Measurements from ENCODE around the gene MORC1.

MORC1 gene

DNA sequence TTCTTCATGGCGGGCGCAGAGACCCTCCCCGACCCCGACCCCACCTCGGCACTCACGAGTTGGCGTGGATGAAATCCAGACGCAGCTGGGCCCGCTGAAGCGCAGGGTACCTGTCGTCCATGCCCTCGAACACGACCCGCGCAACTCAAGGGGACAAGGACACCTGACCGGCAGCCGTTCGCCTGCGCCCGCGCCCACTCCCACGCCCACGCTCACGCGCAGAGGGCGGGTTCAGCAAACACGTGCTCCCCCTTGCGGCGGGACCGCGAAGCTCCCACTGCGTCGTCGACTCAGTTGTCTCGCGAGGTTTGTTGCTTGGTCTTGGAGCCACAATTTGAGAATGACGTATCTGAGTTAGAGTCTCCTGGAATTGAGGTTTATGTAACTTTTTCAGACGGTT is at the start of gene MORC1:
MORC1 (minus strand) TSS at position 196 of the 400 bp plus-strand sequence; CDS start at position 121, 75 bp downstream.
- no peak for DNase-seq (ENCODE audit: low spot score)
- CTCF ChIA-PET: no interaction called here

DNA sequence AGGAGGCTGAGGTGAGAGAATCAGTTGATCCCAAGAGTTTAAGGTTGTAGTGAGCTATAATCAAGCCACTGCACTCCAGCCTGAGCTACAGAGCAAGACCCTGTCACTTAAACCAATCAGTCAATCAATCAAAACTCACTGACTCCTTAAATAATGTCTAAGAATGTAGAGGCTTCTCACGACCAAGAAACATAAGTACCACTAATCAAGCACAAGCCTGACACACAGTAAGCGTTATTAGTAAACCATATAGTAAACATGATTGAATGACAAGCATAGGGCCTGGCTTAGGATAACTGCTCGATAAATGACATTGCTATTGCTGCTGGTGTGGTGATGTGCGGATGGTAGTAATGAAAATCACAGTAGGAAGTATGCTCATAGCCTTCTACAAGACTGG is 48.0 kb upstream of the MORC1 start:
- no peak for TF ChIP-seq CTCF (conservative IDR thresholded peaks at IDR 0.05; ENCODE audit: low read depth)
- H3K27ac ChIP-seq: no peak overlapping the region
- POLR2A ChIA-PET (ENCODE audit: low non-redundant PET): no interaction called here
- DNase-seq (ENCODE audit: low spot score): no peak
- CTCF ChIA-PET: interaction anchor here (1.5 kb wide), 1 partner anchor 142 kb away, joined by 4 read pairs; no protein-coding TSS in a partner anchor

More for the DNA sequence above, at the start of gene MORC1:
- no peak for TF ChIP-seq CTCF (conservative IDR thresholded peaks at IDR 0.05; ENCODE audit: low read depth)
- H3K27ac ChIP-seq: no peak within 1 kb of the TSS
- POLR2A ChIA-PET (ENCODE audit: low non-redundant PET): no interaction called here

DNA sequence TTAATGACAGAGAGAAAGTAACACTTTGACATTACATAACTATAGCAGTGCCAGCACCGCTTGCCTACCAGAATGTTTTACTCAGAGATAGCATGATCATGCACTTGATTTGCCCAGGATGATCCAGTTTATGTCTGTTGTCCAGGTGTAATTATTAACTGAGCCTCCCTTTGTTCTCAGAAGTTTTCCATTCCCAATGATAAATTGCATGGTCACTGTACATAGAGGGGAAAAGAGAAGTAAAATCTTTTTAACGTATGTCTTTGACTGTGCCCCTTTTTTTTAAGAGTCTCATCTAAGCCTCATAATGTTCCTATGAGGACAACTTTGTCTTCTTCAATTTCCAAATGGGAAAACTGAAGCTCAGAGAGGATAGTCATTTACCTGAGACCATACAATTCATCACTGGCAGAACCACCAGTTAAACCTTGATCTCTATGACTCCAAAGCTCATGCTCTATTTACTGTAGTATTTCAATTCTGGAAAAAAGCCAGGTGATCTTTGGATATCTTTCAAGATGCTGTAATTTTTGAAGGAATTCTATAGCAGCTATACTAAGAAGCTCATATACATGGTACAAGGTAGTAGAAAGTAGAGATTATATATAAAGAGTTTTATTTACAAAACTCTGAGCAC is 43.7 kb upstream of the MORC1 start:
- no peak for DNase-seq (ENCODE audit: low spot score)
- CTCF ChIA-PET: no interaction called here
- no peak overlapping the region for H3K27ac ChIP-seq
- POLR2A ChIA-PET (ENCODE audit: low non-redundant PET): no interaction called here
- TF ChIP-seq CTCF (conservative IDR thresholded peaks at IDR 0.05; ENCODE audit: low read depth): no peak

DNA sequence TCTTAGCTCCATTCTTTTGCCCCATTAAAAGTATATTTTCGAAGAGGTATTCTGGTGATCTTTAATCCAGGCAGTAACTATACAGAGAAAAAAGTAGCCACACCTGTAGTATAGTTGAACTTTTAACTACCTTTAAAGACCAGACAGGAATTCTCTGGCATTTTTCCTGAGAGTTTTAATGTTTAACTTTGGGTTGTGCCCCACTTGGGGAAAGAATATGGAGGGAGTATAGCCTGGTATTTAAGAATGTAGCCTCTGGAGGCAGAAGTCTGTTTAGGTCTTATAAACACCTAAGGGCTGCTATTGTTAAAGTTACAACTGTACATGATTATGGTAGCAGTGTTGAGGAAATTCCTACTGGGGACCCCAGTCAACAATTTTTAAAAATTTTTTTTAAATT is 37.9 kb upstream of the MORC1 start:
- no peak for TF ChIP-seq CTCF (conservative IDR thresholded peaks at IDR 0.05; ENCODE audit: low read depth)
- ChIA-PET CTCF (no interaction called here), POLR2A (ENCODE audit: low non-redundant PET) (no interaction called here)
- no peak for DNase-seq (ENCODE audit: low spot score)
- no peak overlapping the region for H3K27ac ChIP-seq

DNA sequence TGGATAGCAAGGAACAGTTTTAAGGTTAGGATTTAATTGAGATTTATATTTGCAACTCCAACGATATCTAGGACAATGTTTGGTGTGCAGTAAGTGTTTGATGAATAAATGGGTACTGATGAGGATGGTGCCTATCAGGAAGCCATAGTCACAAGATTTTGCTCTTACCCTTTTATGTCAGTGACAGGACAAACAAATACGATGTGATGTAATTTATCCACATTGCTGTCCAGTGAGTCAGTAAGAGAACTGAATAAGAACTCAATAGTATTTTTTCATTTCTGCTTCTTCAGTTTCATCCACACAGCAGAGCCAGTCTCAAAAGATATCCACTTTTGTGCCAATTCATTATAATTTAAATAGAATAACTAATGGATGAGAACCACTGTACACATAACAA is 37.0 kb upstream of the MORC1 start:
- no peak for DNase-seq (ENCODE audit: low spot score)
- H3K27ac ChIP-seq: no peak overlapping the region
- ChIA-PET POLR2A (ENCODE audit: low non-redundant PET) (no interaction called here), CTCF (no interaction called here)
- no peak for TF ChIP-seq CTCF (conservative IDR thresholded peaks at IDR 0.05; ENCODE audit: low read depth)

DNA sequence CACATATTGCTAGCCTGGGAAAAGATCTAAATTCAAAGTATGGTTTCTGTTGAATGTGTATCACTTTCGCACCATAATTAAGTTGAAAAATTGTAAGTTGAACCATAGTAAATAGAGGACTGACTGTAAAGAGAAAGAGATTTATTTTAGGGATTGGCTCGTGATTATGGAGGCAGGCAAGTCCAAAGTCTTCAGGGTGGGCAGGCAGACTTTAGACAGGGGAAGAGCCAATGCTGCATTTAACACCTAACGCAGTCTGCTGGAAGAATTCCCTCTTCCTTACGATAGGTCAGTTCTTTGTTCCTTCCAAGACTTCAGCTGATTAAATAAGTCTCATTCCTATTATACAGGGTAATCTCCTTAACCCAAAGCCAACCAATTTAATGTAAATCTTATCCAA is 34.4 kb upstream of the MORC1 start:
- TF ChIP-seq CTCF (conservative IDR thresholded peaks at IDR 0.05; ENCODE audit: low read depth): no peak
- ChIA-PET CTCF (interaction anchor here (0.6 kb wide), 1 partner anchor 894 kb away, joined by 3 read pairs; no protein-coding TSS in a partner anchor), POLR2A (ENCODE audit: low non-redundant PET) (no interaction called here)
- DNase-seq (ENCODE audit: low spot score): no peak
- H3K27ac ChIP-seq: no peak overlapping the region
